WTC11 (cell line): Measurements from ENCODE around the gene SDCCAG8. TPM values are rescaled to one million over a fixed set of nuclear protein-coding genes. Genes with fewer than 3 reads are reported as not detected.

Experiments used
- ATAC-seq: fragments of 200-7000 bp; cut with Tn5 transposase; 2 replicates; pipeline ENCODE4 v1.10.0; 2021; ENCODE audit warnings: mild to moderate bottlenecking, moderate library complexity
- CTCF ChIA-PET: fragments of 300-600 bp; sonication (Branson Sonifier 250); formaldehyde crosslinking; loops from one replicate; lab custom pipeline; 2021; ENCODE audit warnings: antibody characterized with exemption; lab: Charles Lee
- POLR2A ChIA-PET: fragments of 350-600 bp; sonication (Branson Sonifier 250); formaldehyde crosslinking; loops from one replicate; lab custom pipeline; 2021; ENCODE audit warnings: antibody characterized with exemption; lab: Charles Lee
- DNase-seq: peaks from one replicate; pipeline ENCODE4 v3.0.0; 2021; ENCODE audit warnings: low spot score
- H3K27ac Mint-ChIP-seq: 2 replicates; pipeline ENCODE4 v1.8.0; 2021; ENCODE audit warnings: mixed read lengths
- H3K27me3 Mint-ChIP-seq: 2 replicates; pipeline ENCODE4 v1.8.0; 2021; ENCODE audit warnings: low read depth, mild to moderate bottlenecking, moderate library complexity, mixed read lengths
- H3K36me3 Mint-ChIP-seq: 2 replicates; pipeline ENCODE4 v1.8.0; 2021; ENCODE audit warnings: mixed read lengths
- H3K4me1 Mint-ChIP-seq: 2 replicates; pipeline ENCODE4 v1.8.0; 2022; ENCODE audit warnings: mixed read lengths
- H3K4me3 Mint-ChIP-seq: 2 replicates; pipeline ENCODE4 v1.8.0; 2021; ENCODE audit warnings: mild to moderate bottlenecking, moderate library complexity, mixed read lengths
- H3K9me3 Mint-ChIP-seq: 2 replicates; pipeline ENCODE4 v1.8.0; 2021; ENCODE audit warnings: mixed read lengths
- ATF1 ChIP-seq: sonication (generic); formaldehyde crosslinking; IDR thresholded peaks from 2 replicates; pipeline ENCODE4 v1.8.1; 2023; ENCODE audit warnings: mild to moderate bottlenecking, moderate library complexity, missing genetic modification reagents
- CBFB ChIP-seq: sonication (generic); formaldehyde crosslinking; IDR thresholded peaks from 2 replicates; pipeline ENCODE4 v1.8.1; 2022; ENCODE audit warnings: mild to moderate bottlenecking, low read depth, missing genetic modification reagents
- FOXP1 ChIP-seq: sonication (generic); formaldehyde crosslinking; IDR thresholded peaks from 2 replicates; pipeline ENCODE4 v1.8.0; 2022; ENCODE audit warnings: missing genetic modification reagents, mild to moderate bottlenecking, moderate library complexity, borderline replicate concordance
- GABPB1 ChIP-seq: sonication (generic); formaldehyde crosslinking; IDR thresholded peaks from 2 replicates; pipeline ENCODE4 v1.8.1; 2023; ENCODE audit warnings: mild to moderate bottlenecking, missing genetic modification reagents
- KAT7 ChIP-seq: sonication (generic); formaldehyde crosslinking; IDR thresholded peaks from 2 replicates; pipeline ENCODE4 v1.8.1; 2023; ENCODE audit warnings: missing genetic modification reagents, mild to moderate bottlenecking, borderline replicate concordance
- NFE2L1 ChIP-seq: sonication (generic); formaldehyde crosslinking; IDR thresholded peaks from 2 replicates; pipeline ENCODE4 v1.8.1; 2023; ENCODE audit warnings: missing genetic modification reagents
- SP1 ChIP-seq: sonication (generic); formaldehyde crosslinking; conservative IDR thresholded peaks from 2 replicates; pipeline ENCODE4 v1.8.1; 2022; ENCODE audit warnings: missing genetic modification reagents
- TEAD4 ChIP-seq: sonication (generic); formaldehyde crosslinking; IDR thresholded peaks from 2 replicates; pipeline ENCODE4 v1.8.0; 2022; ENCODE audit warnings: mild to moderate bottlenecking, missing genetic modification reagents
- TP53 ChIP-seq: sonication (generic); formaldehyde crosslinking; IDR thresholded peaks from 2 replicates; pipeline ENCODE4 v1.8.1; 2023; ENCODE audit warnings: mild to moderate bottlenecking, missing genetic modification reagents
- ZNF232 ChIP-seq: sonication (generic); formaldehyde crosslinking; IDR thresholded peaks from 2 replicates; pipeline ENCODE4 v1.8.0; 2022; ENCODE audit warnings: mild to moderate bottlenecking, missing genetic modification reagents
- total RNA-seq: library from RNA; stranded (reverse); gene quantifications from 3 replicates; pipeline ENCODE4 v1.2.3, GENCODE V29; 2021
- TF ChIP-seq, protein P1 (sequence below): fragments of 200-600 bp; IDR thresholded peaks from 2 replicates; pipeline ENCODE4 v1.8.0; 2022; ENCODE audit warnings: antibody characterized with exemption
- TF ChIP-seq, protein P2 (sequence below): sonication (generic); formaldehyde crosslinking; IDR thresholded peaks from 2 replicates; pipeline ENCODE4 v1.8.1; 2023; ENCODE audit warnings: mild to moderate bottlenecking, missing genetic modification reagents
- TF ChIP-seq, protein P3 (sequence below): sonication (generic); formaldehyde crosslinking; IDR thresholded peaks from 2 replicates; pipeline ENCODE4 v1.8.0; 2022; ENCODE audit warnings: mild to moderate bottlenecking, missing genetic modification reagents
- TF ChIP-seq, protein P4 (sequence below): fragments of 250-450 bp; sonication (Bioruptor Pico); IDR thresholded peaks from 2 replicates; pipeline ENCODE4 v1.8.0; 2021; ENCODE audit warnings: mild to moderate bottlenecking
- TF ChIP-seq, protein P5 (sequence below): sonication (generic); formaldehyde crosslinking; IDR thresholded peaks from 2 replicates; pipeline ENCODE4 v1.8.0; 2022; ENCODE audit warnings: mild to moderate bottlenecking, missing genetic modification reagents
- TF ChIP-seq, protein P6 (sequence below): sonication (generic); formaldehyde crosslinking; IDR thresholded peaks from 2 replicates; pipeline ENCODE4 v1.8.1; 2022; ENCODE audit warnings: low read depth, missing genetic modification reagents, borderline replicate concordance
- TF ChIP-seq, protein P7 (sequence below): fragments of 250-450 bp; sonication (Bioruptor Pico); IDR thresholded peaks from 2 replicates; pipeline ENCODE4 v1.9.0; 2021; ENCODE audit warnings: moderate library complexity, mild to moderate bottlenecking, inconsistent platforms, borderline replicate concordance

Gene SDCCAG8
- total RNA-seq, 1 experiment from 2014 or later, result 44.3 TPM

DNA sequence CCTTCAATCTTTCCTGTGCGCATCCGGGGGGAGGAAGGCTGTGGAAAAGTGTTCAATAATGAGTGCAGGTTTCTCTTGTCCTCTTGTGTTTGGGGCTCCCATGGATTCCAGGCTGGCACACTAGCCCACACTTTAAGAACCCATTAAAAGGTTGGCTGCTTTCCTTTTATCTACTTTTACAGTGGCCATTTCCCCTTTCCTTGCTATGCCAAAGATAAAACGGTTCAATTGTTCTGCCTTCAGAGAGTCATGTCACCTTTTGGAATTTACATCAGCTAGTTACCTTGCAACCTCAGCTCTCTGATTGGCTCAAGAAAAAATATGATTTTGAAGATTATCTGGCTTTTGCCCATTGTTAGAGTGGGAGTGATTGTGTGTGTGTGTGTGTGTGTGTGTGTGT is 182.3 kb downstream of the SDCCAG8 start:
- no peaks in the 10 kb centered on the region for H3K9me3 Mint-ChIP-seq
- no peak for DNase-seq
- H3K4me1 Mint-ChIP-seq, result peaks cover 32% of the 10 kb centered on the region
- no peak for ATAC-seq
- TF ChIP-seq, protein P1, sequence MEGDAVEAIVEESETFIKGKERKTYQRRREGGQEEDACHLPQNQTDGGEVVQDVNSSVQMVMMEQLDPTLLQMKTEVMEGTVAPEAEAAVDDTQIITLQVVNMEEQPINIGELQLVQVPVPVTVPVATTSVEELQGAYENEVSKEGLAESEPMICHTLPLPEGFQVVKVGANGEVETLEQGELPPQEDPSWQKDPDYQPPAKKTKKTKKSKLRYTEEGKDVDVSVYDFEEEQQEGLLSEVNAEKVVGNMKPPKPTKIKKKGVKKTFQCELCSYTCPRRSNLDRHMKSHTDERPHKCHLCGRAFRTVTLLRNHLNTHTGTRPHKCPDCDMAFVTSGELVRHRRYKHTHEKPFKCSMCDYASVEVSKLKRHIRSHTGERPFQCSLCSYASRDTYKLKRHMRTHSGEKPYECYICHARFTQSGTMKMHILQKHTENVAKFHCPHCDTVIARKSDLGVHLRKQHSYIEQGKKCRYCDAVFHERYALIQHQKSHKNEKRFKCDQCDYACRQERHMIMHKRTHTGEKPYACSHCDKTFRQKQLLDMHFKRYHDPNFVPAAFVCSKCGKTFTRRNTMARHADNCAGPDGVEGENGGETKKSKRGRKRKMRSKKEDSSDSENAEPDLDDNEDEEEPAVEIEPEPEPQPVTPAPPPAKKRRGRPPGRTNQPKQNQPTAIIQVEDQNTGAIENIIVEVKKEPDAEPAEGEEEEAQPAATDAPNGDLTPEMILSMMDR, result no peak
- no peak for TF ChIP-seq SP1 (CRISPR knock-in tag)
- TF ChIP-seq, protein P2, sequence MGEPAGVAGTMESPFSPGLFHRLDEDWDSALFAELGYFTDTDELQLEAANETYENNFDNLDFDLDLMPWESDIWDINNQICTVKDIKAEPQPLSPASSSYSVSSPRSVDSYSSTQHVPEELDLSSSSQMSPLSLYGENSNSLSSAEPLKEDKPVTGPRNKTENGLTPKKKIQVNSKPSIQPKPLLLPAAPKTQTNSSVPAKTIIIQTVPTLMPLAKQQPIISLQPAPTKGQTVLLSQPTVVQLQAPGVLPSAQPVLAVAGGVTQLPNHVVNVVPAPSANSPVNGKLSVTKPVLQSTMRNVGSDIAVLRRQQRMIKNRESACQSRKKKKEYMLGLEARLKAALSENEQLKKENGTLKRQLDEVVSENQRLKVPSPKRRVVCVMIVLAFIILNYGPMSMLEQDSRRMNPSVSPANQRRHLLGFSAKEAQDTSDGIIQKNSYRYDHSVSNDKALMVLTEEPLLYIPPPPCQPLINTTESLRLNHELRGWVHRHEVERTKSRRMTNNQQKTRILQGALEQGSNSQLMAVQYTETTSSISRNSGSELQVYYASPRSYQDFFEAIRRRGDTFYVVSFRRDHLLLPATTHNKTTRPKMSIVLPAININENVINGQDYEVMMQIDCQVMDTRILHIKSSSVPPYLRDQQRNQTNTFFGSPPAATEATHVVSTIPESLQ (CRISPR knock-in tag), result no peak
- TF ChIP-seq ATF1 (CRISPR knock-in tag), result no peak
- TF ChIP-seq, protein P3, sequence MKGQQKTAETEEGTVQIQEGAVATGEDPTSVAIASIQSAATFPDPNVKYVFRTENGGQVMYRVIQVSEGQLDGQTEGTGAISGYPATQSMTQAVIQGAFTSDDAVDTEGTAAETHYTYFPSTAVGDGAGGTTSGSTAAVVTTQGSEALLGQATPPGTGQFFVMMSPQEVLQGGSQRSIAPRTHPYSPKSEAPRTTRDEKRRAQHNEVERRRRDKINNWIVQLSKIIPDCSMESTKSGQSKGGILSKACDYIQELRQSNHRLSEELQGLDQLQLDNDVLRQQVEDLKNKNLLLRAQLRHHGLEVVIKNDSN, result no peak
- TF ChIP-seq CBFB (CRISPR knock-in tag), result no peak
- no peak for TF ChIP-seq NFE2L1
- no peak for TF ChIP-seq GABPB1
- no peak for TF ChIP-seq KAT7 (CRISPR knock-in tag)
- TF ChIP-seq, protein P4, sequence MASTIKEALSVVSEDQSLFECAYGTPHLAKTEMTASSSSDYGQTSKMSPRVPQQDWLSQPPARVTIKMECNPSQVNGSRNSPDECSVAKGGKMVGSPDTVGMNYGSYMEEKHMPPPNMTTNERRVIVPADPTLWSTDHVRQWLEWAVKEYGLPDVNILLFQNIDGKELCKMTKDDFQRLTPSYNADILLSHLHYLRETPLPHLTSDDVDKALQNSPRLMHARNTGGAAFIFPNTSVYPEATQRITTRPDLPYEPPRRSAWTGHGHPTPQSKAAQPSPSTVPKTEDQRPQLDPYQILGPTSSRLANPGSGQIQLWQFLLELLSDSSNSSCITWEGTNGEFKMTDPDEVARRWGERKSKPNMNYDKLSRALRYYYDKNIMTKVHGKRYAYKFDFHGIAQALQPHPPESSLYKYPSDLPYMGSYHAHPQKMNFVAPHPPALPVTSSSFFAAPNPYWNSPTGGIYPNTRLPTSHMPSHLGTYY, result no peak
- no peak for TF ChIP-seq TEAD4 (CRISPR knock-in tag)
- TF ChIP-seq FOXP1 (CRISPR knock-in tag), result no peak
- TF ChIP-seq, all 79 proteins: peak for 0
- CTCF ChIA-PET, result no interaction called here
- no peak overlapping the region for H3K27ac Mint-ChIP-seq
- no peaks in the 10 kb centered on the region for H3K36me3 Mint-ChIP-seq
- H3K27me3 Mint-ChIP-seq, result no peaks in the 10 kb centered on the region
- no peak overlapping the region for H3K4me3 Mint-ChIP-seq
- POLR2A ChIA-PET, result no interaction called here

DNA sequence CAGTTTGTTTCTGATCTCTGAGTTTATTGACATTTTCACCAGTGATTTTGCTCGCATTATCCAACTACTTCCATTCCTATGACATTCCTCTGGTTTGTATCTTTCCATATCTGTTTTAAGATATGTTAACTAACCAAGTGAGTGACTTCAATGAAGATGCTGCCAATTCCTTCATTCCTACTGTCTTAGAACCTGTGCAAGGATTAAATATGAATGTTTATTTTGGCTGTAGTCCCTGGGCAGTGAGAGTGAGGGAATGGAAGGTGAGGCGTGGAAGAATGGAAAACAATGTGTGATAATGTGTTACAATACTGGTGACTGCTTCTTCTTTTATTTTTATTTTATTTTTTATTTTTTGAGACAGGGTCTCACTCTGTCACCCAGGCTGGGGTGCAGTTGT is 183.0 kb downstream of the SDCCAG8 start:
- CTCF ChIA-PET, result no interaction called here
- ATAC-seq, result no peak
- POLR2A ChIA-PET, result no interaction called here
- no peaks in the 10 kb centered on the region for H3K9me3 Mint-ChIP-seq
- no peaks in the 10 kb centered on the region for H3K27me3 Mint-ChIP-seq
- no peak for DNase-seq
- H3K4me3 Mint-ChIP-seq, result no peak overlapping the region
- peaks cover 28% of the 10 kb centered on the region for H3K4me1 Mint-ChIP-seq
- H3K36me3 Mint-ChIP-seq, result no peaks in the 10 kb centered on the region
- peak overlapping the region; percentile 64; the same call in 1 of the 2 replicates for H3K27ac Mint-ChIP-seq
- no peak for TF ChIP-seq TP53 (CRISPR knock-in tag)
- no peak for TF ChIP-seq ZNF232
- TF ChIP-seq, protein P5, sequence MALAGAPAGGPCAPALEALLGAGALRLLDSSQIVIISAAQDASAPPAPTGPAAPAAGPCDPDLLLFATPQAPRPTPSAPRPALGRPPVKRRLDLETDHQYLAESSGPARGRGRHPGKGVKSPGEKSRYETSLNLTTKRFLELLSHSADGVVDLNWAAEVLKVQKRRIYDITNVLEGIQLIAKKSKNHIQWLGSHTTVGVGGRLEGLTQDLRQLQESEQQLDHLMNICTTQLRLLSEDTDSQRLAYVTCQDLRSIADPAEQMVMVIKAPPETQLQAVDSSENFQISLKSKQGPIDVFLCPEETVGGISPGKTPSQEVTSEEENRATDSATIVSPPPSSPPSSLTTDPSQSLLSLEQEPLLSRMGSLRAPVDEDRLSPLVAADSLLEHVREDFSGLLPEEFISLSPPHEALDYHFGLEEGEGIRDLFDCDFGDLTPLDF, result no peak
- TF ChIP-seq, protein P6, sequence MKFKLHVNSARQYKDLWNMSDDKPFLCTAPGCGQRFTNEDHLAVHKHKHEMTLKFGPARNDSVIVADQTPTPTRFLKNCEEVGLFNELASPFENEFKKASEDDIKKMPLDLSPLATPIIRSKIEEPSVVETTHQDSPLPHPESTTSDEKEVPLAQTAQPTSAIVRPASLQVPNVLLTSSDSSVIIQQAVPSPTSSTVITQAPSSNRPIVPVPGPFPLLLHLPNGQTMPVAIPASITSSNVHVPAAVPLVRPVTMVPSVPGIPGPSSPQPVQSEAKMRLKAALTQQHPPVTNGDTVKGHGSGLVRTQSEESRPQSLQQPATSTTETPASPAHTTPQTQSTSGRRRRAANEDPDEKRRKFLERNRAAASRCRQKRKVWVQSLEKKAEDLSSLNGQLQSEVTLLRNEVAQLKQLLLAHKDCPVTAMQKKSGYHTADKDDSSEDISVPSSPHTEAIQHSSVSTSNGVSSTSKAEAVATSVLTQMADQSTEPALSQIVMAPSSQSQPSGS (CRISPR knock-in tag), result no peak
- TF ChIP-seq, protein P7, sequence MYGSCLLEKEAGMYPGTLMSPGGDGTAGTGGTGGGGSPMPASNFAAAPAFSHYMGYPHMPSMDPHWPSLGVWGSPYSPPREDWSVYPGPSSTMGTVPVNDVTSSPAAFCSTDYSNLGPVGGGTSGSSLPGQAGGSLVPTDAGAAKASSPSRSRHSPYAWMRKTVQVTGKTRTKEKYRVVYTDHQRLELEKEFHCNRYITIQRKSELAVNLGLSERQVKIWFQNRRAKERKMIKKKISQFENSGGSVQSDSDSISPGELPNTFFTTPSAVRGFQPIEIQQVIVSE (CRISPR knock-in tag), result no peak
